Inflammatory macrophage treated with lipopolysaccharide for 1 hour (primary cell): ENCODE data around the gene ING4.
"Not testable (repeated sequence)": the region's sequence is repeated elsewhere in the genome, so short reads cannot be mapped to it uniquely, and the experiment has no call there.

Experiments used
- DNase-seq, 2 donors: peaks; one replicate each; pipeline ENCODE4 v3.0.0-alpha.2; 2020 to 2022

The ING4 gene

DNA sequence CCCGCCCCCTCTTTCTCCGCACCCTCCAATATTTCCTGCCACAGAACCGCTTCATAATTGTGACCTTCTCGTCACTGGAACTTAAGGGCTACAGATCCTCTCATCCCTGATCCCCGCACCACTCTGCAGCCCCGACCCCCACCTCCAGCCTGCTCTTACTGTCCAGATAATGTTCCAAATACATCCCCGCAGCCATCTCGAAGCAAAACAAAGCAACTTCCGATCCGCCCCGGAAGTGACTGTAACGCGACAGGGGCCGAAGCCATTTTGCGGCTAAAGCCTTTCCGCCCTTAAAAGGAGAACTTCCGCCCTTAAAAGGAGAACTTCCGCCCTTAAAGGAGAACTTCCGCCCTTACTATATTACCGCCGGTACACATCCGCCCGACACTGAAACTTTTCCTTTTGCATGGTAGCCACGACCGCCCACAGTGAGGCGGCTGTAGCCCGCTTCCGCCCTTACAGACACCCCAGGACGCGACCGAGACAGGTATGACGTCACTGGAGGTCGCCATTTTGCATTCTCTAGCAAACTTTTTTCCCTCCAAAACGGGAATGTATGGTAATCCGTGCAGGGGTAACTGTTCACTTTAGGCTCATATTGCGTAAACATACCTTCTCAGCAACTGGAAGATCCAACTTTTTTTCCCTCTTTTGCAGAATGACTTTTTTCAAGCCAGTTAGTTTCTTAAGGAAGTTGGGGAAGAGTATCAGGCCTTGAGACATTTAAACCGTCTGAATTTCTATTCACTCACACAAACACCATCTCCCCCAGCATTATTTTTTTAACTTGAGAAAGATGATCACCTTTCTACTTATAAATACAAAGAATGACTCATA, at the start of gene ING4:
ING4 (minus strand) TSS at position 214 of the 837 bp plus-strand sequence; CDS start at position 196, 18 bp downstream.
- peak; percentile 99 to 100 for DNase-seq

- DNase-seq: no peak
Observed at GRCh38 chr12:6708960-6709394, 46.1 kb upstream of the ING4 start.

DNA sequence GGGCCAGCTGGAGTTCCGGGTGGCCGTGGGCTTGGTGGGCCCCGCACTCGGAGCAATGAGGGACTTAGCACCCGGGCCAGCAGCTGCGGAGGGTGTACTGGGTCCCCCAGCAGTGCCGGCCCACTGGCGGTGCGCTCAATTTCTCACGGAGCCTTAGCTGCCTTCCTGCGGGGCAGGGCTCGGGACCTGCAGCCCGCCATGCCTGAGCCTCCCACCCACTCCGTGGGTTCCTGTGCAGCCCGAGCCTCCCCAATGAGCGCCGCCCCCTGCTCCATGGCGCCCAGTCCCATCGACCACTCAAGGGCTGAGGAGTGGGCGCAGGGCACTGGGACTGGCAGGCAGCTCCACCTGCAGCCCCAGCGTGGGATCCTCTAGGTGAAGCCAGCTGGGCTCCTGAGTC, 45.4 kb upstream of the ING4 start:
- not testable (repeated sequence) for DNase-seq

- no peak for DNase-seq
Observed at GRCh38 chr12:6703631-6704030, 40.7 kb upstream of the ING4 start.

DNA sequence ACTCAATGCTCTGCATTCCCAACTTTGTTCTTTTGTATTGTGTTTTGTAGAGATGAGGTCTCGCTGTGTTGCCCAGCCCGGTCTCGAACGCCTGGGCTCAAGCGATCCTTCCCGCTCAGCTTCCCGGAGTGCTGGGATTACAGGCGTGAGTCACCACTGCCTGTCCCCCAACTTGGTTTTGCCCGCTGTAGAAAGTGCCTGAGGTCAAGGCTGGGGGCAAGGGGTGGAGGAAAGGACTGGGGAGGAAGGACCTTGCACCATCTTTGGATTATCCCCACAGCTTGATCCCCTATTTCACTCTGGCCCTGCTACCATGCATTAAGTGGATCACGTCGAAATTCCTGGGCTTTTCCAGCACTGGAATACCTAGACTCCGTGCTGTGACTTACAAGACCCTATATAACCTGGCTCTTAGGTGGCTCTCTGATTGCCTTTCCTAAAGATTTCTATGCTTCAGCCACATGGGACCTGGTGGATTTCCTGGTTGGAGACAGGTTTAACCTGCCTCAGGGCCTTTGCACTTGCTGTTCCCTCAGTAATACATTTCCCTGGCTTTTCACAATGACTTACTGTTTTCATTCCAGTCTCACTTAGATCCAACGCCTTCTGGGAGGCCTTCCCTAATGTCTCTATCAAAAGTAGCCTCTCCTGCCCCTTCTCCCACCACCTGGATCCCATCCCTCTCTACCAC, 38.3 kb upstream of the ING4 start:
- DNase-seq: no peak

GRCh38 chr12:6700646-6701051, 37.7 kb upstream of the ING4 start, which contains the start of gene PIANP:
Gene PIANP, minus strand, starts transcription at chr12:6700815. Its CDS starts 2,754 bp downstream, at chr12:6698061.
- DNase-seq: no peak

GRCh38 chr12:6699989-6700645, 37.2 kb upstream of the ING4 start:
- no peak for DNase-seq

DNA sequence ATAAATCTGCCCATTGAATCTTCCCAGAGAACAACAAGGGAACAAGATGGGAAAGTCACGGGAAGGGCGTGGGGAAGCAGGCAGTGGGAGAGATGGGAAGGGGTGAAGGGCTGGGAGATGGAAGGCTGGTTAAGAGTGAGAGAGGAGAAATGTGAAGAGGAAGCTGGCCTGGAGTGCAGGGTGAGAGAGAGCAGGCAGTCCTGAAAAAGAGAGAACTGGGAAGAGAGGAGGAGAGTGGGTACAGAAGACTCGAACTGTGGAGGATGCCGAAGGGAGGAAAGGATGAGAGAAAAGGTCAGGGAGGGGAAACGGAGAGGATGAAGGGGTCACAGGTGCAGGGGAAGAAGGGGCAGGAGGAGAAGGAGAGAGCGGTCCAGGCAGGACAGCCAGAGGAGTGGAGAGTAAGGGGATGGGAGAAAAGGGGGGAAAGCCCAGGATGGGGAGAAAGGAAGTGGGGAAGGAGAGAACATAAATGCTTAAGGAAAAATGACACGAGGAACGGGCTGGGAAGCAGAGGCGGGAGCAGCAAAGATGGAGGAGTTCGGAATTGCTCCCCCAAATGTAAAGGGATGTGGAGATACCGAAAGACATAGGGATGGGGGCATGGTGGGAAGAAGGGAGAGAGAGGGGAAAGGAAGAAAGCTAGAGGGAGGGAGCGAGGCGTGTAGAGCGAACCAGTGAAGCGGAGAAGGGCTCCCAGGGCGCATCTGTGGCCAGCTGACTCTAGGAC, 36.5 kb upstream of the ING4 start:
- no peak for DNase-seq

DNA sequence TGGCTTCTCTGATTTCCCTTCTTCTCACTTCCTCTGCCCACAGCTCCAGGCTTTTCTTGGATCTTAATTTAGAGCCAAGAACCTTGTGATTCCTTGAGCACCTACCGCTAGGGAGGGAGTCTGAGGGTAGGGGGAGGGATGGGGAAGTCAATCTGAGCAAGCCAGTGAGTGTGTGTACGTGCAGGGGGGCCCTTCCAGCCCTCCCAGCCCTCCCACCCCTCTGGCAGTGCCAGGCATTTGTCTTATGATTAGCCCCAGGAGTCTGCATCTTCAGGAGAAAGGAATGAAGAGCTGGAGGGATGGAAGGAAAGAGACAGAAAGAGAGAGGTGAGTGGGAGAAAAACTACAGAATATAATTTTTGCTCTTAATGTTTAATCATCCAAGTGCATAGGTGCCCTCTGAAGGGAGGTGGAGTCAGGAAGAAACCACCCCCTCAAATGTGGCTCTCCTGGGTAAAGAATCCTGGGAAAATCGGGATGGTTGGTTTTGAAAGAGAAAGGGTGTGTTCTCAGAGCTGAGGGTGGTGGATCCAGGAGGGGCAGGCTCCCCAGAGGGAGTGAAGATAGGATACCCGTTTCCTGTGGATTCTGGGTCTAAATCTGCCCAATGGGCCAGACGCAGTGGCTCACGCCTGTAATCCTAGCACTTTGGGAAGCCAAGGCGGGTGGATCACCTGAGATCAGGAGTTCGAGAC, 35.6 kb upstream of the ING4 start:
- DNase-seq: no peak

- peak in 1 of 2 donors; percentile 54 for DNase-seq
Observed at GRCh38 chr12:6697584-6698351, 34.8 kb upstream of the ING4 start.

DNA sequence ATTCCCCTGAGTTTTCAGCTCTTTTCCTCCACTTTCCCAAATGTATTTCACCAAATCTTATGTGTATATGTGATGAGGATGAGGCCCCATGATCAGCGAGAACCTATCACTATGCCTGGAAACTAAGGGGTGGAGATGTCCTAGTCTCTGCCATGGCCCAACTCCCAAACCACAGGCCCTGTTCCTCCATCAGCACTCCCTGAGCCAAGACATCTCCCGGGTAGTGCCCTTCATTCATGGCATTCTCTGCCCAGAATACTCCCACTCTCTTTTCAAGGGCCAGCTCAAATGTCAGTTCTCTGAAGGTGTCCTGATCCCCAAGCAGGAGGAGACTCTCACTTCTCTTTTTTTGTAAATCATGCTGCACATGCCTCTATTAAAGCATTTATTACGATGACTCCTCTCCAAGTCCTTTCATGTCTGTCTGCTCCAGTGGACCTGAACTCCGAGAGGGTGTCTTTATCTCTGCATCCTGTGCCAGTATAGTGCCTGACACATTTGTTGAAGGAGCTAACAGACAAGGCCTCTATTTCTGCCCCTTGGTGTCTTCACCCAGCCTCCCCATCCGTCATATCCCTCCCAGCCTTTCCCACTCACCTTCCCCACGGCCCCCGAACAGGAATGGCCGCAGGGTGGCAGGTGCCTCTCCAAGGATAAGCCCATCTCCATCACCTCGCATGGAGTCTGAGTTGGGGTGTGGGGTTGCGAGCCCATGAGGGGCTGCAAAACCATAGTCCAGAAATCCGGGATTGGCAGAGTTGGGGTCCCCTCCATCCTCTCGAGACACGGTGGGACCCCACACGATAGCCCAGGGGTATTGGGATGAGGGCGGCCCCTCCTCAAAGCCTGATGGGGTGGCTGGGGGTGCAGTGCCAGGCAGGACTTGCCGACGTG, 34.0 kb upstream of the ING4 start:
- no peak for DNase-seq

GRCh38 chr12:6695313-6696045, 32.6 kb upstream of the ING4 start:
- no peak for DNase-seq

DNA sequence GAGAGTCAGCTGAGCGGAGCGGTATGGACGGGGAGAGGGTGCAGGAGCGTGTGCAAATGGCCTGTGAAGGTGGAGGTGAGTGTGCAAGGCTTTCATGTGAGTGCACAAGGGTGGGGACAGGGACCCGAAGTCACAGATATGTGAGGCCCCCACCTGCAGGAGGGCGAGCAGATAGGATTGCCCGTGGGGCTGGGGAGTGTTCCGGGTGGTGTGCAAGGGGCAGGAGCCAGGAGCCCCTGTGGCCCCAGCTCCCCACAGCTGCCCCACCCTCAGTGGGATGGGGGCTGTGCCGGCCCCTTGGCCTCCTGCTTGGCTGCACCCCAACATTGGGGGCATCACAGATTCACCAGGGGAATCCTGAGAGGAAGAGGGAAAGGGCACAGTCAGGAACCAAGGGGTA, 31.8 kb upstream of the ING4 start:
- DNase-seq: no peak

DNA sequence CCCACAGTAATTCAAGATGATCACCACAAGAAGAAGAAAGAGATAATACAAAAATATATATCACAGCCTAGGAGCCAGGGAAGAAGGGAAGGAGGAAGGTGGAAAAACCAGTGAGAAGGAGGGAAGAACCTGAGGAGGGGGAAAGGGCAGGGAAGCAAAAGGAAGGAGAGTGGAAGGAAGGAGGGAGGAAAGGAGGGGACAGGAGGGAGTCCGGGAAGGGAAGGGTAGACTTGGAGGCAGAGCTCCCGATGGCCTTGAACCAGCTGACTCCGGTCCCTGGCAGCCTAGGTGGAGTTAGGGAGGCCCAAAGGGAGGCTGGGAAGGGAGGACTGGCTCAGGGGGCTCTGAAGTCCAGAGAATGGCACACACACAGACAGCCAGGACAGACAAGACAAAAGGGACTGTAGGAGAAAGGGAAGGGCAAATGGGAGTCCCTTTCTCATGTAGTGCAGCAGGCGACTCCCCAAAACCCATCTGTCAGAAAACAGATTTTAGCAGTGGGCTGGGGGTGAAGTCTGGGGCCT, 31.0 kb upstream of the ING4 start:
- DNase-seq: no peak

DNA sequence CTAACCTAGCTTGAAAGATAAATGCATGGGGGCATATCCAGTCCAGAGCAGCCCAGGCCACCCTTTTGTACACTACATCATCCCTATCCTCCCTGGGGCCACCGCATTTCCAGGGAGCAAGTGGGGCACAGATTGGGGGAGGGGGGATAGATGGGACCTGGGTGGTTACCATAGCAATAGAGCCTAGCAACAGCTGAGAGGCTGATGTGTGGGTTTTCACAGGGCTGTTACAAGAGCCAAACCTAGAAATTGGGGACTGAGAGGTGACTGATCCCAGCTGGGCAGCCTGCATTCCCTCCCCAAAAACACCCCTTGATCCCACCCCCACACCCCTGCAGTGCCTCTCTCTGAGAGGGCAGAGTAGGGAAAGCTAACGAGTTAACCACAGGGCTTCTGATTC, 30.0 kb upstream of the ING4 start:
- no peak for DNase-seq

- no peak for DNase-seq
Observed at GRCh38 chr12:6691473-6691872, 28.6 kb upstream of the ING4 start.

GRCh38 chr12:6688999-6689882, 26.3 kb upstream of the ING4 start, which contains the start of gene ZNF384:
Gene ZNF384, minus strand, starts transcription at chr12:6689375. Its CDS starts 9,855 bp downstream, at chr12:6679520.
- DNase-seq: peak; percentile 96 to 99

GRCh38 chr12:6688543-6688998, 25.7 kb upstream of the ING4 start:
- no peak for DNase-seq
